GM18498 (cell line): ENCODE results near the gene ACAP3.

Experiments
- ATAC-seq: cut with Tn5 transposase; IDR thresholded peaks from one replicate; pipeline ENCODE4 v1.9.1; 2021; ENCODE audit warnings: mild to moderate bottlenecking, moderate library complexity; ENCODE audit not compliant: unreplicated experiment

Gene ACAP3, protein sequence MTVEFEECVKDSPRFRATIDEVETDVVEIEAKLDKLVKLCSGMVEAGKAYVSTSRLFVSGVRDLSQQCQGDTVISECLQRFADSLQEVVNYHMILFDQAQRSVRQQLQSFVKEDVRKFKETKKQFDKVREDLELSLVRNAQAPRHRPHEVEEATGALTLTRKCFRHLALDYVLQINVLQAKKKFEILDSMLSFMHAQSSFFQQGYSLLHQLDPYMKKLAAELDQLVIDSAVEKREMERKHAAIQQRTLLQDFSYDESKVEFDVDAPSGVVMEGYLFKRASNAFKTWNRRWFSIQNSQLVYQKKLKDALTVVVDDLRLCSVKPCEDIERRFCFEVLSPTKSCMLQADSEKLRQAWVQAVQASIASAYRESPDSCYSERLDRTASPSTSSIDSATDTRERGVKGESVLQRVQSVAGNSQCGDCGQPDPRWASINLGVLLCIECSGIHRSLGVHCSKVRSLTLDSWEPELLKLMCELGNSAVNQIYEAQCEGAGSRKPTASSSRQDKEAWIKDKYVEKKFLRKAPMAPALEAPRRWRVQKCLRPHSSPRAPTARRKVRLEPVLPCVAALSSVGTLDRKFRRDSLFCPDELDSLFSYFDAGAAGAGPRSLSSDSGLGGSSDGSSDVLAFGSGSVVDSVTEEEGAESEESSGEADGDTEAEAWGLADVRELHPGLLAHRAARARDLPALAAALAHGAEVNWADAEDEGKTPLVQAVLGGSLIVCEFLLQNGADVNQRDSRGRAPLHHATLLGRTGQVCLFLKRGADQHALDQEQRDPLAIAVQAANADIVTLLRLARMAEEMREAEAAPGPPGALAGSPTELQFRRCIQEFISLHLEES

DNA sequence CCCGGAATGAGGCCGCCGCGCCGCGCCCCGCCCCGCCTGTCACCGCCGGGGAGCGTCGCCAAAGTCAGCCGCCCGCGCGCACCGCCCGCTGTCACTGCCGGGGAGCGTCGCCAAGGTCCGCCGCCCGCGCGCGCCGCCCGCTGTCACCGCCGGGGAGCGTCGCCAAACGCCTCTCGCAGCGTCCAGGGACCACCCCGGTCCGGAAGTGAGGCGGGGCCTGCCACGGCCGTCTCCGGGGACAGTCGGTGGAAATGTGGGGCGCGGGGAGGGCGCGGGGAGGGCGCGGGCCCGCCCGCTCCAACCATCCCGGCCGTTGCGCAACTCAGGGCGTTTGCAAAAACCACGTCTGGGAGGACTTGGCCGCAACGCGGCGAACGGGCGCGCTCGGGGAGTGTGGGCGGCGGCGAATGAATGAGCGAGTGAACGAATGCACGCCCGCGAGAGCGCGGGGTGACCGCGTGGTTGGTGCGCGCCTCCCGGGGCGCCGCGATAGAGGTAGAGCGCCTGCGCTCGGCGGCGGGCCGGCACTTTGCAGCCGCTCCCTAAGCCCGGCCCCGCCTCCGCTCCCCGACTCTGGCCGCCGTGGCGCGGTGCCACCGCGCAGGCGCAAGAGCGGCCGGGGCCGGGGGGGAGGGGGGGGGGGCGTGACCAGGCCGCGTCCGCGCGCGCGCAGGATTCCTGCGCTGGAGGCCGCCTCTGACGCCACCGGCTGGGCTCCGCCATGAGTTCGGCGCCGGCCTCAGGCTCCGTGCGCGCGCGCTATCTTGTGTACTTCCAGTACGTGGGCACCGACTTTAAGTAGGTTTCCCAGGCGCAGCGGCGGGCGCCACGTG, at the start of gene ACAP3, which contains the start of gene PUSL1:
Gene ACAP3, minus strand, starts transcription at position 8 of the 833 bp plus-strand sequence. CDS start 115 bp downstream, outside the sequence.
Gene PUSL1, plus strand, starts transcription at position 675 of the 833 bp plus-strand sequence. Its CDS starts 47 bp downstream, at position 722.
- ATAC-seq: peak; percentile 65

DNA sequence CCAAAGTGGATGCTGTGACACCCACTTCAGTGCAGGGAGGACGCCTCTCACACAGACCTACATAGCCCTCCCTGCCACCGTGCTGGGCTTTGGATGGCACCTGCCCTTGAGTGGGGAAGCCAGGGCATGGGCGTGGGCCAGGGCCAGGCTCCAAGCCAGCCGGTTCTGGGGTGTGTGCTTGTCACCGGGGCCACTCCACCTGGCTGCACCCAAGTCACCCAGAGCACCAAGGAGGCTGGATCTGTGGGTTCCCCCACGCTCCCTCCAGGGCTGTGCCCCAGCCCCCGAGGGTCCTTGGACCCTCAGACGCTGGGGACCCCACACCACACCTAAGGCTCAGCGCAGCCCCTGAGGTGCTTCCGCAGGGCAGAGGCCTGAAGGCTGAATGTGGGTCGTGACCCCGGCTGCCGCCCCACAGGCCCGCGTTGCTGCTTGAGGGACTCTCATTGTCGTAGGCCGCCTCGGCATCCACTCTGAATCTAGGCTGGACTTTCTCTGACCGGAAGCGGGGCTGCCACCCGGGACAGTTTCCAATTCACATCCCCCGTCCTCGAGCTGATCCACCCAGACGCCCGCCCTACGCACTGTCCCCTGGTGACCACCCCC, 49.2 kb upstream of the ACAP3 start:
- no peak for ATAC-seq

DNA sequence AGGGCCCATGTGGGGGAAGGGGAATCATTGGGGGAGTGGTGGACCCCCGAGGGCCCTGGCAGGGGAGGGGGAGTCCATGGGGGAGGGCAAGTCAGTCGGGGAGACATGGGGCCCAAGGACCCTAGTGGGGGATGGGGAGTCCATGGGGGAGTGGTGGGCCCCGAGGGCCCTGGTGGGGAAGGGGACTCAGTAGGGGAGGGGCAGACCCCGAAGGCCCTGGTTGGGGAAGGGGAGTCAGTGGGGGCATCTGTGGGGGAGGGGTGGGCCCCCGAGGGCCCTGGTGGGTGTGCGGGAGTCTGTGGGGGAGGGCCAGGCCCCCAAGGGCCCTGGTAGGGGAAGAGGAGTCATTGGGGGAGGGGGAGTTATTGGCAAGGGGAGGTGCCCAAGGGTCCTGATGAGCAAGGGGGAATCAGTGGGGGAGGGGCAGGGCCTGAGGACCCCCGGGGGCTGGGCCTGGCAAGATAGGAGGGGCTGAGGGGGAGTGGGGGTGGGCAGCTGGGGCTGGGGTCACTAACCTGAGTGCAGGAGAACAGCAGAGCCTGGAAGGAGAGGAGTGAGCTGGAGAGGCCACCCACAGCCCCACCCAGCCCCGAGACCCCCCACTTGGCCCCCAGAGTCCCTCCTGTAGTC, 48.6 kb upstream of the ACAP3 start:
- ATAC-seq: no peak

GRCh38 chr1:1355416-1355815, 47.7 kb upstream of the ACAP3 start:
- no peak for ATAC-seq

DNA sequence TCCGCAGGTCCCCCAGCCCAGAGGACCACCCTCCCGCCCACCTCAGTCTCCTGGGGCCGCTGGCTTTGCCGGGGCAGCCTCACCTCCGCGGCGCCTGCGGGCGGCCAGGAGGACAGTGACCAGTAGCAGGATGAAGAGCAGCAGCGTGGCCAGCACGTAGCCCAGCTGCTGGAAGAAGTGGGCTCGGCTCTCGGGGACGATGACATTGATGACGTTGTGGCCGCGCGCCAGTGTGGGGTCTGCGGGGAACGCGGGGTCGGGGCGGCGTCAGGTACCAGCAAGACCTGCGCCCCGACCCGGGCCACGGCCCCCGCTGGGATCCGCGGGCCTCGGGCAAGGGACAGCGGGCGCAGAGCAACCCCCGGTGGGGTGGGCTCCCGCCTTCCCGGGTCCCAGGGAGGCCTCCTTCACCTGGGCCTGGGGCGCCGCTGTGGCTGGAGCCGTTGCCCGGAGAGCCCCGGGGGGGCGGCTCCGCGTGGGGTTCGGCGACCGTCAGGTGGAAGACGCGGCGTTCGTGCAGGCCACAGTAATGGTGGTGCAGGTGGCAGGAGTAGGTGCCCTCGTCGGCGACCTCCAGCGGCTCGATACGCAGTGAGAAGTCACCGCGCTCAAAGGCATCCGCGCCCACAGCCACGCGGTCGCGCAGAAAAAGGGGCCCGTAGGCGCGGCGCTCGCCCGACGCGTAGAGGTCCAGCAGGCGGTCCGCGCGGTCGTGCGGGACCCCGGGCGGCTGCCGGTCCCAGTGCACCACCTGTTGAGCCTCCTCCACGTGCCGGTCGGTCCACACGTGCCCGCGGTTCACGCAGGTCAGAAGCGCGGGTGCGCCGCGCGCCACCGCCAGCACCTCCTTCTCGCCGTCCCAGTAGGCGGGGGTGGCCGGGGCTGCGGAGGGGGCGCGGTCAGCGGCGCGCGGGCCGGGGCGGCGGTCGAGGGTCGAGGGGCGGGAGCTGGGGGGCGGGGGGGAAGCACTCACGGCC, 46.8 kb upstream of the ACAP3 start:
- ATAC-seq: no peak

- no peak for ATAC-seq
These were observed 45.8 kb upstream of the ACAP3 start for GRCh38 chr1:1353389-1354151.

DNA sequence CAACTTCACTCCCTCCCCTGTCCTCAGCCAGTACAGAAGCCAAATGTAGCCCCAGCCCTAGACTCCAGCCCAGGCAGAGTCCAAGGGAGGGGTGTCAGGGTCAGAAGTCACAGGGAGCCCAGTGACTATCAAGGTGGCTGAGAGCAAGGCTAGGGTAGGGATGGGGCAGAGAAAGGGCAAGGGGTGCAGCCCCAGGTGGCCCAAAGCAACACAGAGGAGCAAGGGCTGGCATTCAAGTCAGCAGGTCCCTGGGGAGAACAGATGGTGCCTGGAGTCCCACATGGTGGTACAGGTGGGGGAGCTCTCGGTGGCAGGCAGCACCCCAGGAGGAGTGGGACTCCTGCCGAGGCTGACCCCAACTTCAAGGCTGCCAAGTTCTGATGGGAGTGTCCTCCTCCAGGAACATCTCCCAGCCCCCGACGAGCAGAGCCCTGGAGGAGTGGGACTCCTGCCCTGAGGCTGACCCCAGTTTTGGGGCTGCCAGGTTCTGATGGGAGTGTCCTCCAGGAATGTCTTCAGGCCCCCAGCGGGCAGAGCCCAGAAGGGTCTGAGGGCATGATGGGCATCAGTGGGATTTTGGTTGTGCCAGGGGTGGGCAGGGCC, 45.2 kb upstream of the ACAP3 start:
- no peak for ATAC-seq

DNA sequence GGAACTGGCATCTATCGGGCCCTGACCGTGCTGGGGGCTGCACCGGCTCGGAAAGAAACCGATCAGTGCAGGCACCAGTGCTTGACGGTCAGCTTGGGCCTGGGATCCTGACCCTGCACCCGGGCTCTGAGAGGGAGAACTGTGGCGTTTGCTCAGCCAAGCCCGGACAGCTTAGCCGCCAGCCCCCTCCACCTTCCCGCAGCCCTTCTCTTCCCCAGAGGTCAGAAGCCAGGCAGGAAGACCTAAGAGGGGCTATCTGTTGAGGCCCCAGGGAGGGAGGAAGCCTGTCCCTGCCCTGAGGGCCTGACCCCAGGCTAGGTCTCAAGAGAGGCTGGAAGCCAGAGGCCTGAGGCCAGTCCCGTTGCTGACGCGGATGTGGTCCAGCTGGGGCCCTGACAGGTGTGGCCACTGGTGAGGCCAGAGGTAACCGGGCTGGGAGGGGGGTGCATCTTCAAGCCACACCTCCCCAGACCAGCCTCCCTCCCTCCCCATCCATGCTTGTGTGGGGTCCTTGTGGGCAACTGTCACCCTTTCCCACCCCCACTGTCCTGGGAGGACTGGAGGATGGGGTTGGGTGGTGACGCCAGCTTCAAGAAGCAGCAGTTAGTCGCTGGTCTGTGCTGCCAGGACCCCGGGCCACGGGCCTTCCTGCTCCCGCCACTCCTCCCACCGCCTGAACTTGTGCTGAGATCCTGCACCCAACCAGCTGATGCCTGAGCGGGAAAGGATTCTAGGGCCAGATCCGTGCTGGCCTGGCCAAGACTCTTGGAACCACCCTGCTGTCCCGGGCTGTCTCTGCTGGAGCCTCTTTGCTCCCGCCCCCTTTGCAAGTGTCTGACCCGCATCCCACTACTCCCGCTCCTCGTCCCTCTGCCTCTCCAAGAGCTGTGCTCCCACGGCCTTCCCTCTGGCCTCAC, 44.0 kb upstream of the ACAP3 start:
- no peak for ATAC-seq

DNA sequence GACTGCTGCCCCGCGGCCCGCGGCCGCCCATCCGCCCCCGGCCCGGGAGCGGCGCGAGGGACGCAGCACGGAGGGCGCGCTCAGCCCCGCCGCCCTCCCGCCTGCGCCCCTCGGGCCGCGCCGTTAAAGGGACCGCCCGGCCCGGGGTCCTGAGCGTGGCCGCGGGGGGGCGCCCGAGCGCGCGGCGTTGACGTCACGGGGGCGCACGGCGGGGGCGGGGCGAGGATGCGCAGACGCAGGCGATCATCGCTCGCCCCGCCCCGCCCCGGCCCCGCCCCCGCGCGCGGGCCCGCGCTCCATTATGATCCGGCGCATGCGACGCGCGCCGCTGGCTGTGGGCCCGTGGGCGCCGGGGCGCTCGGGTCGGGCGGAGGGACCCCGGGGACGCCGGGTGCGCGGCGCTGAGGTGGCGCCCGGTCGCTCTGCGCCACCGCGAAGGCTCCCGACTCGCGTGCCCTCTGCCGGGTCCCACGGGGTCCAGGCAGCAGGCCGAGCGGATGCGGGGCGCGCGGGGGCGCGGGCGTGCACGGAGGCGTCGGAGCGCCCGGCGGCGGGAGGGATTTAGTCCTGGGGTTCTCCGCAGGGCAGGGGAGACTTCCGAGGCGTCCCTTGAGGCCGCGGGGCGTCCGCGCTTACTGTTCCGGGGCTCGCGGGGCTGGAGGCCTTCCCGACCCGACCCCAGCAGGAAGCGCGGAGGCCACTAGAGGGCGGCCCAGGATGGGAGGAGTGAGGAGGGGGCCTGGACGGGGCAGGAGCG, 41.7 kb upstream of the ACAP3 start, which contains the start of gene DVL1:
Gene DVL1, minus strand, starts transcription at position 163 of the 757 bp plus-strand sequence. CDS start 353 bp downstream, outside the sequence.
- peak; percentile 75 for ATAC-seq

DNA sequence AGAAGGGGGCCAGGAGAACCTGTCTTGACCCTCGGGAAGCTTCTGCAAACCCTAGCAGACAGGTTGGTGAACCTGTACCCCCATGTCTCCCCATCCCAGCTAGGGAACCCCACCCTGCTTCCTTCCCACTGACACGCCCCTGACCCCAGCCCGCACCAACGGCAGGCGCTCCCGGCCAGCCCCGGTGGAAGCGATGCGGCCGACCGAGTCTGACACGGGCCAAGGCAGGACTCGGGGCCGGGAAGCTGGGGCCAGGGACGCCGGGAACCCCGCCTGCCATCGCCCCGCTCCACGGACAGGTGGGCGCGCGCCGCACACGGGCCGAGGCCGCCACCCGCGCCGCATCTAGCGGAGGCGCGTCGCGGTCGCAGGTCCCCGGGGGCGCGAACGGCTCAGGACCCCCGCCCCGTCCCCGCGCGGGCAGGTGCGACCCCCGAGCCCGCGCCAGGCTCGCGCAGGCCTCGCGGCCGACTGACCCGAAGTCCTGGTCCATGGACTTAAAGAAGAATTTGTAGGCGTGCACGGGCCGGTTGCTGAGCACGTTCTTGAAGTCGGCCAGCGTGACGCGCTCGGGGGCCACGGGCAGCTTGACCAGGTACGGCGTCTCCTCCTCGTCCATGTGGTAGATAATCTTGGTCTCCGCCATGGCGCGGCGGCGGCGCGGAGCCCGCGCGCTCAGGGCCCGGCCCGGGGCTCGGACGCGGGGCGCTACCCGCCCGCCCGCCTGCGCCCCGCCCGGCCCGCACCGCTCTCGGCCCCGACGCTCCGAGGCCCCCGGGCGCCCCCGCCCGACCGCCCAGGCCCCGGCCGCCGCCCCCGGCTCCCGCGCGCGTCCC, 40.9 kb upstream of the ACAP3 start:
- peak; percentile 36 for ATAC-seq

DNA sequence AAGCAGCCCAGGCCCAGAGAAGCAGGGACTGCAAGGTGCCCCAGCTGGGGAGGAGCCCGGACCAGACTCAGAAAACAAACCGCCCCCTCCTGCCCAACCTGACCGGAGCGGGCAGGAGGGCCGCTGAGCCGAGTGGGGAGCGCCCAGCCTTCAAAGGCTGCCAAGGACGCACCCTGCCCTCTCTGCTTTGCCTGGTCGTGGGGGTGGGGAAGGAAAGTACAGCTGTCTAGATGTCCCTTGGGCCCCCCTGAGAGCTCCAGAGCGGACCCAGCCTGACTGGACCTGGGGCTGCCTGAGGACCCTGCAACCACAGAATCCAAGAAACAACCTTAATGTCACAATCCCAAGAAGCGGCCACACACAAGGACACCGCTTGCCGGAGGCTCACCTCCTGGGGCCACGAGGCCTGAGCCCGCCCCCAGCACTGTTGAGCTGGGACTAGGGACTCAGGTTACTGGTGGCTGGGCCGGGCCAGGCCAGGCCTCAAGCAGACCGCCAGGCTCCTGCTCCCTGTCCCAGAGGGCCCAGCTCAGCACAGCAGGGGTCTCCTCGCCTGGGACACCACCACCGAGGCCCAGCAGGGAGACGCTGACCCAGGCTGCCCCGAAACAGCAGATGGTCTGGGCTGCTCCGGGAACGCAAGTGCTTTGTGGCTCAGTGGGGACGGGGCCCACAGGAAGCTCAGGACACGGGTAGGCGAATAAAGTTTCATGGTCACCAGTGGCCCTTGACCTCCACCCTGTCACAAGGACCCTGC, 40.1 kb upstream of the ACAP3 start:
- no peak for ATAC-seq

- no peak for ATAC-seq
These were observed 39.4 kb upstream of the ACAP3 start for GRCh38 chr1:1347026-1347595.

- no peak for ATAC-seq
These were observed 38.8 kb upstream of the ACAP3 start for GRCh38 chr1:1346501-1346890.
